GM21360 (cell line): ENCODE measurements around the gene CISTR.
"Not testable (repeated sequence)": the region's sequence is repeated elsewhere in the genome, so short reads cannot be mapped to it uniquely, and the experiment has no call there.

Experiments
- ATAC-seq: cut with Tn5 transposase; IDR thresholded peaks from one replicate; pipeline ENCODE4 v1.9.1; 2021; ENCODE audit warnings: mild to moderate bottlenecking, moderate library complexity; ENCODE audit not compliant: unreplicated experiment

Gene CISTR

DNA sequence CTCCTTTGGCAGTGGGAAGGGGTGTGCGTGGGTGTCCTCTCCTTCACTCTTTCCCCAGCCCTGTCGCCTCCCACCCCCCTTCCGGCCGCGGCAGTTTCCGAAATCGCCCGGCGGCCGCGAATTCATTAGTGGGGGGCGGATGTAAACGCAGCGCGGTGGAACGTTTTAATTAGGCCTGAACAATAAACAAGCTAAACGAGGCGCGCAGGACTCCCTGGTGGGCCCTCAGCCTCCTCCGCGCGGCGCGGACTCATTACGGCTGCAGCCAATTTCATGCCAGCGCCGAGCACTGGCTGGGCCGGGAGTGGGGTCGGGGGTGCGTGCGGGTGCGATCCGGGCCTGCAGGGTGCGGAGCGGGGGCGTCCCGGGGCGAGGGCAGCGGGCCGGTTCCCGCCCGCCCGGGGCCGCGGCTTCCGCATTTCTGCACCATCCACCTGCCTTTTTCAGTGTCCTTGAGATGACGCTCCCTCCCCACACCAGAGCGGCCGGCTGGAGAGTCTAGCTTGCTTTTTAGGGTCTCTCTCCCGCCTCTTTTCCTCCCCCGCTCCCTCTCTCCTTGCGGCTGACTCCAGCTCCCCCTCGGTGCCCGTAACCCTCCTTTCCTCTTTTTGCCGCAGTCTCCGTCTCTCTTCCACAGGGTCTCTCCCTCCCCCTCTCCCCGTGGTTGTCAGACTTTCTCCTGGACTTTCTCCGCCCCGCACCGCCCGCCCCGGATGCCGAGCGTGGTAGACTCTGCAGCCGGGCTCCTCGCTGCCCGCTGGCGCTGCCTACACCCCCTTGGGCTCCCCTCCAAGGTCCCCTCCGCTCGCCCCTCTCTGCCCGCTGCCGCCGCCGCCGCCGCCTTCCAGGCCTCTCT is at the start of gene CISTR:
TSS of gene CISTR (minus strand) at position 644 of the 856 bp plus-strand sequence.
- ATAC-seq: no peak

DNA sequence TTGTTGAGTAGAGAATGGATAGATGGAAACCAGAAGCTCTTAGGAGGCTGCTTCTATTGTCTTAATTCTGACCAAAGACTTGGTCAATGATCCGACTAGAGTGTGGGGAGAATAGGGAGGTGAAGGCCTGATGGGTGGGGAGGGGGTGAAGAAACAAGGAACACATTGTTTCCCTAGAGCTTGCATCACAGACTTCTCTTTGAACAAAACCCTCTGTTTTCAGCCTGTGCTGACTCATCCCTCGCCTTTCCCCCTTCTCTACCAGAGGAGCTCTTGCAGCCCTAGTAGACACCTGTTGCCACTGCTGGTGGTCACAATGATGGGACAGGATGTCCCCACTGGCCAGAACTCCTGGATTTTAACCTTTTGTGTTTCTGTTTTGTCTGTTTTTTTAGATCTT is 46.8 kb upstream of the CISTR start:
- no peak for ATAC-seq

DNA sequence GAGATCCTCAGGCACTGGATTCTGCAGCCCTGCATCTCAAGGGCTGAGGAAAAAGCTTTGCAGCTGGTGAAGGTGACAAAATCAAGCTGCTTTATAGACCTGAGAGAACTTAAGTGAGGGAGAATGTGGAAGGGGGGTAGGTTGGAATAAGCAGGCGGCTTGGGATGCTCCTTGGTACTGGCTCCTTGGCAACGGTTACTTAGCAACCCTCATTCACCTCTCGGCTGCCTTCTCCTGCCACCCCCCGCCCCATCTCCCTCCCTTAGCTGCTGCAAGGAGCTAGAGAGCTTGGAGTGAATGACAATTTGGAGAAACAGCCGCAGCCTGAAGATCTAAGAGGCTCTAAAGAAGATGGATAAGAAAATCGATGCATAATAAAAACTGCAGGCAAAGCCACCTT is 44.1 kb upstream of the CISTR start:
- ATAC-seq: no peak

DNA sequence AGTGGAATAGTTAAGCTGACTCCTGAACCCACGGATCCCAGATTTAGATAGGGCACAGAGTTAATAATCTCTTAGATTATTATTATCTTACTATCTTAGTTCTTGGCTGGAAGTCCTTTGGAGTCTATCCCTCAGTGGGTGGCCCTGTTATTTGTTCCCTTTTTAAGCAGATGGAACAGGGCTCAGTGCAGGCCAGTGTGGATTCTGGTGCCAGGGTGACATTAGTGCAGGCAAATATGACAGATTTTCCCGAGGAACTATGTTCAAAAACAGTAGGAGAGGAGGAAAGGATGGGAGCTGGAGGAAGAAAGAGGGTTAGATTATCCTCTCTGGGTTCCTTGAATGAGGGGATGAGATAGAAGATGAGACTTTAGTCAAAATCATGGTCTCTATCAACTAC is 41.4 kb upstream of the CISTR start:
- ATAC-seq: no peak

DNA sequence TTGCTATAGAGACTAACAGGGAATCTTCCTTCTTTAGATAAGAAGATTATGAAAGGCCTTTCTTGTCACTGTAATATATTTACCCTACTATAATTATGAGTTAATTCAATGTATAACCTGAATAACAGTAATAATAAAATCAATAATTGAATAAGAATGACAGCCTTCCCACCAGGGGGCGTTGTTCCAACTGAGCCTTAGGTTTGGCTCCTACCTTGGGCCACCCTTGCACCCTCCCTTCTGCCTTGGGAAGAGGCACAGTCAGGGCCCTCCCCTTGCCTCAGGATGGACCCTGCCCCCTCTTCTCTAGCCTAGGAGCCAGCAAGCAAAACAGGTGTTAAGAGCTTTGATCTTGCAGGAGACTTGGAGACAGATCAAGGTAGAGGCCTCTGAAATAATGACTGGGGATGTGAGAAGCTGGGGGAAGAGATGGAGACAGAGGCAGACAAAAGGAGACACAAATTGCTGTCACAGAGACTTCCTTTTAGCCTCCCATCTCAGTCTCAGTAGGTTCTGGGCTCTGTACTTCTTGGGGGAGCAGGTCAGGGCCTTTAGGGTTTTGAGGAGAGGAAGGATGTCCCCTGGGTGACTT is 40.1 kb upstream of the CISTR start:
- no peak for ATAC-seq

DNA sequence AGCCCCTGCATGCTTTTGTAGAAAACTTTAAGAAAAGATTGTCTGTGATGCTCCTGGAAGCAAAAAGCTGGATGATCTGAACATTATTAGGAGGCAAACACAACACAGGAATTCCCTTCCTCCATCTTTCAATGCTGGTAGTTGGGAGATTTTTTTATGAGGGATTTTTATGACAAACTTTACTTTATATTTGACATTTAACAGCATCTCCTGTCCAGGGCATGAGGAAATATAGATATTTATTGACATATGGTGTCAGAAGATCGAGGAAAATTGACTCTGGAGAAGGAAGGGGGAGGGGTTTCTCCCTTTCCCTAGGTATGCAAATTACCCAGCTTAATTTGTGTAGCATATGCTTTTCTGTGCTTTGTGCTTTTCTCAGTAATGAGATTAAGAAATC is 37.8 kb upstream of the CISTR start:
- ATAC-seq: no peak

DNA sequence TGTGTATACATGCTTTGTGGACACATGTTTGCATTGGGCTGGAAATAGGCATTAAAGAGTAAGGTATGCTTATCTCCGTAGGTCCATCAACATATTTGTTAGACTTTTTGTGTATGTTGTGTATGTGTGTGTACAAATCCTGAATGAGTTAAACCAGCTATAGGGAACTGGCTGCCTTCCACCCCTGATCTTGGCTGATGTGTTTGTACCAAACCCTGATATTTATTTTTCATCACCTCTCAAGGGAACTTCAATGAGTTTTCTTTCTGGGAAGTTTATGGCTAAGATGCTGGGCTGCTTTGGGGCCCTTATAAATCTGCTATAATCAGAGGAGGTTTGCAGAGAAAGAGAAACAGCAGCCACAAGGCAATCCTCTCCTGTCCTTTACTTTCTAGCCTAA is 37.1 kb upstream of the CISTR start:
- ATAC-seq: no peak

DNA sequence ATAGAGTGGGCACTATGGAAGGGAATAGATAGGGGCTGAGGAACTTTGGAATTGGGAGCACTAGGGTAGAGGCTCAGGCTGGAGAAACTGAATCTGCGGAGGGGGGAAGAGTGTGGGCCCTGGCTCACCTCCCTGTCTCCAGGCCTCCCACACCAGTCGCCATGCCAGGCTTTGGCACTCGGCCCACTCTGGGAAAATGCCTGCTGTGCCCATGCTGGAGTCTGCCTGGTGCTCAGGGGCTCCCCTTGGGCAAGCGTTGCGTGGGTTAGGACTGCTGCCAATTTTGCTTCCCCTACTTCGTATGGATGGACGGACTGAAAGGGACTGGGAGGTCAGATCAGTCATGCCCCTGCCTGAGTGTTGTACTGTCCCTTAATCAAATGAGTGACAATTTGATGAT is 34.6 kb upstream of the CISTR start:
- ATAC-seq: no peak

DNA sequence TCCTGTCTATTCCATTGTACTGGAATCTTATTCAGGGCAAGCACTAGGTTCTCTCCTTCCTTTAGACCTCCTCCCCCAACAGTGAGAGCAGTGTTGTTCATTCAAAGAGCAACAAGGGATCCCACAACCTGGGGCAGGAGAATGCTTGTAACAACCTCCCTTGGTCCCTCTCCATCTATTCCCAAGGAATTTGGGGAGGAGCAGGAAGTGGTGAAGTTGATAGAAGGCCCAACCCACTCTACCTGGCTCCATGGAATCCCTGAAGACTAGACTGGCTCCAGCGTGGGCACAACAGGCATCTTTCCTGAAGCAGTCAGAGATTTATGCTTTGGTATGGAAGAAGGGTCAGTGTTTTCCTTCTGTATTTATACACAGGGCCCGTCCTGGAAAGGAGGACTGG is 33.4 kb upstream of the CISTR start:
- no peak for ATAC-seq

DNA sequence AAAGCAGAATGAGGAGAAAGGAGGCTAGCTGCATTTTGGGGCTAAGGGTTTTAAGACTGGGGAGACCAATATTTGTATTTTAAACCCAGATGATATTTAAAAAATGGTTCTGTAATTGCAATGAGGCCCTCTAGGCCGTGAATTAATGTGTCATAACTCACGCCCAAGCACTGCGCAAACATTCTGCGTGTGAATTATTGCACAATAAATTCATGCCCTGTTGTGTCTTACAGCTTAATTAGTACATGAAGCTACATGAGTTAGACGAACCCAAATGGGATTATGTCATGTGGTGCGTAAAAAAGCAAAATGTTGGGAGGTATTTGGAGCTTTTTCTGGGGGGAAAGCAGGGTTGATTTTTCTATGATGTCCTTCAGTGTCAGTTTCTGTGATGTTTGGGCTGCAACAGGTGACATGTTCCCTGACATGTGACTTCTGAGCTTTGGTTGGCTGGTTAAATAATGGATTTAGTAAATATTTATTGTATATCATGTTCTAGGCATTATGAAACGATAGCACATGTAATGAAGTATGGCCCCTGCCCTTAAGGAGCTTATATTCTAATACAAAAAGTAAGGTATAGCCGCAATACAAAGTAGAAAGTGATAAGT is 30.4 kb upstream of the CISTR start:
- no peak for ATAC-seq

DNA sequence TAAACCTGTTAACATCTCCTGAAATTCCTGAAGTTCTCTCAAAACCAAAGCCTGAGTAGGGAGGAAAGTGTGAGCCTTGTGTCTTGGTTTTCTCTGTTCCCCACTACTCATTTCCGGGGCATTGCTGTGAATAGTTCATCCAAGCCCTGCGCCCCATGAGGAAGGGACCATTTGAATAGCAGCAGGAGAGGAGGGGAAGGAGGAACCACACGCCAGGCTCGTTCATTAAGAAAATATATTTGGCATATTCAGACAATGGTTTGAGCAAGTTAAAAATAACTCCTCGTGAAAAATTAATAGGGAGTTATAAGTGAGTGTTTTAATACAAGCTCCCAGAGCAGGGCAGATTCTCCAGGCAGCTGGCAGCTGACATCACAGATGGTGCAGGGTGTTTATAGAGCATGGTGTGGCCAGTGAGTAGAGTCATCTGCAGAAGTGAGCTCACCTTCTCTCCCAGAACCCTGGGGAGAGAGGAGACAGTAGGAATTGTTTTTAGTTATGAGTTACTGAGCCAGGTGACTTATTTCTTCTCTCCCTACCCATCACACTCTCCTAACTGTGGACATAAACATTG is 29.5 kb upstream of the CISTR start:
- ATAC-seq: no peak

DNA sequence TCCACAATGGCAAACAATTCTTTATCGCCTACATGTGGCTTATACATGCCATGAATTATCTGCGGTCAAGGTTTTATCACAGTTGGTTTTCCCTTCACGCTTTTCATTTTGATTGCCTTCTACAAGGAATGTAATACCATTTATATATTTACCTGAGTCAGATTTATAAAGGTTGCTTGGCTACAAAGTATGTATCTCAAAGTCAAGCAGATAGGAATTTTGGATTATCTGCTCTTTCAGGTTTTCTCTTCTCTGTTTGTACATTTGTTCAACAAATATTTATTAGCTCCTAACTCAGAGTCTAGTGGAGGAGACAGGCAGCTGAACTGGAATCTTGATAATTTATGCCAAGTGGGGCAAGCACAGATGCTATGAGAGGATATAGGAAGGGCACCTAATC is 28.5 kb upstream of the CISTR start:
- ATAC-seq: no peak

DNA sequence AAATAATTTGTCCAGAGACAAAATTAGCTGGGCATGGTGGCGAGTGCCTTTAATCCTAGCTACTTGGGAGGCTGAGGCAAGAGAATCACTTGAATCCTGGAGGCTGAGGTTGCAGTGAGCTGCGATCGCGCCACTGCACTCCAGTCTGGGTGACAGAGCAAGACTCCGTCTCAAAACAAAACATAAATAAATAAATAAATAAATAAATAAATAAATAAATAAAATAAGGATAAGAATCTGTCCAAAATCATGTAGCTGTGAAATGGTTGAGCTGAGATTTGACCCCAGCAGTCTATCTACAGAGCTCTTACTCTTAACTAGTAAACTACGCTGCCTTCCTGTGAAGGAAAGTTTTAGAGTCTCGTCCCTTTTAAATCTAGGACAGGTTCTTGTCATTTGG is 27.9 kb upstream of the CISTR start:
- not testable (repeated sequence) for ATAC-seq

DNA sequence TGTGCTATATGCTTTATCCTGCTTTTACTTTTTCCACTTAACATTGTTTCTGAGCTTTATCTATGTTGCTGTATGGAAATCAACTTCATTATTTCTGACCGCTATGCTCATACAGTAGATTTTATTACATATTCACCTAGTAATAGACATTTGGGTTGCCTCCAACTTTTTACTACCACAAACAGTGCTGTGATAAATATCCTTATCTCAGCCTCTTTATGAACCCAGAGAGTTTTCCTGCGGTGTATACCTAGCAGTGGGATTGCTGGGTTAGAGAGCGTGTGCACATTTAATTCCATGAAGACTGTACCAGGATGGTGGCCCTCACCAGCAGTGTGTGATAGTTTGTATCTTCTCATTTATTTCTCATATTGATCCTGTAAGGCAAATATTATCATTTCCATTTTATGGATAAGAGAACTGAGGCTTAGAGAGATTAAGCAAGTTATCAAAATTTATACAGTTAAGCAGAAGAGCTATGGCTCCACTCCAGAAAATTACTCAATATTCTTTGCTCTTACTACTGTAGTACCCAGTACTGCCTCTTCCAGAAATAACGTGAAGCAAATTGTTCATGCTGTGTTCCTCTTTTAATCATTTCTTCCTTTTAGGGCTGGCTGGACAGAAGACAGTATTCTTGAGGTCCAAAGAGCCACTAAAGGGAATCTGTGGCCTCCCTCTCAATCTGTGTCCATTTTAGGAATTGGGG is 26.3 kb upstream of the CISTR start:
- ATAC-seq: no peak

DNA sequence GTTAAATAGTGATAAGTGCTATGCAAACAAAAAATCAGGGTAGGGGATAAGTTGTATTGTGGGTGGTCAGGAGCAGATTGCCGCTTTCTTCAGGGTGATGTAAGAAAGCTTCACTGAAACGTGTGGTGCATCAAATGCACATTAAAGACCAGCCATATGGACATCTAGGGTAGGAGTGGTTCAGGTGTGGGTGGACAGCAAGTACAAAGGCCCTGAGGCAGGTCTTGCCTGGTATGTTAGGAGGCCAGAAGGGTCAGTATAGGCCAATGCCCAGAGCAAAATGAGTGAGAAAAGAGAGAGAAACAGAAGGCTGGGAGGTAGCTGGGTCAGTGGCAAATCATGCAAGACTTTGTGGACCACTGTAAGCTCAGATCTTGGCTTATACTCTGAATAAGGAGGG is 25.6 kb upstream of the CISTR start:
- no peak for ATAC-seq

DNA sequence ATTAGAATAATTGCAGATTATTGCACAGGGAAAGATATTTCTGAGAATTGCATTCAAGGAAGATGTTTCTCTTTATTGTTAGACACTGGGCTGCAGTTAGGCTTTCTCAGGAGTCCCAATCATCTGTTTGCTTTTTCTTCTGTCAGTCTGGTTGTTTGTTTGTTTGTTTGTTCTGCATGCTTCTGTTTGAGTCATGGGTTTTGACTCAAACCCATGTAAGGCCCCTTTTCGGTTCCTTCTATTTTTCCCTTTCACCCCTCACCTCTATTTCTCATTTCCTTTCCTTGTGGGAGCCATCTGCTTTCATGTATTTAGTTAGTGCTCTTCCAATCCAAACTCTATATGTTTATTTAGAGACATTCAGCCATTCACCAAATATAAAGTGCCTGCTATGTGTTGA is 25.1 kb upstream of the CISTR start:
- ATAC-seq: no peak

DNA sequence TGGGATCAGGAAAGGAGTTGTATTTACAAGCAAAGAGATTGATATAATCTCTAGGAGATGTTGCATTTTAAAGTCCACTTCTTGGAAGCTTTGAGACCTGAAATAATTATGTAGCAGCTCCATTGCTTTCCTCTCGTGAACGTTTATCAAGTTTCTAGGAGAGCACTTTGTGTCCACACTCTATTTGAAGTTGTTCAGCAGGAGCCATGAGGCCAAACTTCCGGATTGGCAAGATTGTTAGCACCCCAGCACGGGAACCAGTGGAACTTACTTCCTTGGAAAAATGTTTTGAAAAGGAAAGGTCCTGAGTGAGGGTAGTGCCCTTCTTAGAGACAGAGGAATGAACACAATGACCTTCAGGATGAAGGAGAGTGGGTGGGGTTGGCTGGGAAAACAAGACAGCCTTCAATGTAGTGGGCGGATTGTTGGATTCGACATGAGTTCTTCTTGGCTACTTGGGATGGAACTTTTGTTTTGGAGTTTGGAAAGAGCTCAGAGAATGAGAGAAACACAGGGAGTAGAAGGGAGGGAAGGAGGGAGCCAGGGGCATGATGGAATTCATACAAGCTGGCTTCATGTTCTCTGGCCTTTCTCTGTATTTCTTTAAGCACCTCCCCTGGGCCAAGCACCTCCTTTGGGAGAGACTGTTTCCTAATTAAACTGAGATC is 23.8 kb upstream of the CISTR start:
- no peak for ATAC-seq

DNA sequence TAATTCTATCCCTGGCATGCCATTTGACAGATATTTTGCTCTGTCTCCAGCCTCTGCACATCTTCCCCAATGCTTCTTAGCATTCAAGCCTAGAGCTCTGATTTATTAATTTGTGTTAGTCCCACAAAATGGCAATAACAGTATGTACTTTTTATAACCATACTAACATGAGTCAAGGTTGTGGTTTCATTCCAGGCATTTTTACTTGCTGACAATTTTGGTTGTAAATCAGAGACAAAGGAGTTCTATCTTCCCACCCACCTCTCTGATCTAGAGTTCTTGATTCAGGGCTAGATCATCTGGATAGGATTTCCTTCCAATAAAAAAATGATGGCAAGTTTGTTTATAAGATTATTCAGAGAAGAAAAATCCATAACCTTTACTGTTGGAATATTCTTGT is 18.5 kb upstream of the CISTR start:
- ATAC-seq: no peak

DNA sequence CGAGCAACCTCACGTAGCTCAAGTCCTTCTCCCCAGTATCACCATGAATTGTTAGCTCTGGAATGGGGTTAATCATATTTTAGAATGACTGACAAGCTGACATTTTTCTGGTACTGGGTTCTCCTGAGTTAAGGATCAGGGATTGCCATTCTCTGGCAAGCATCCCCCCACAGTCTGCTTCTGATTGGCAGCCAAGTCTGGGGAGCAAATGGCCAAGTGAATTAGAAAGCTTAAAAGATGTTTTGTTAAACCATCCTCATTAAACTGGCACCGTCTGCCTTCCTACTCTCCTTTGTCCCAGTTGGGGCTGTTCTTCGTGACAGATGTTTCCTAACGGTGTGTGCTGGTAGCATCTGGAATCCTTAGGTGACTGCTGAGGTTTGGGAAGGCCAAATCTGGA is 17.2 kb upstream of the CISTR start:
- no peak for ATAC-seq

DNA sequence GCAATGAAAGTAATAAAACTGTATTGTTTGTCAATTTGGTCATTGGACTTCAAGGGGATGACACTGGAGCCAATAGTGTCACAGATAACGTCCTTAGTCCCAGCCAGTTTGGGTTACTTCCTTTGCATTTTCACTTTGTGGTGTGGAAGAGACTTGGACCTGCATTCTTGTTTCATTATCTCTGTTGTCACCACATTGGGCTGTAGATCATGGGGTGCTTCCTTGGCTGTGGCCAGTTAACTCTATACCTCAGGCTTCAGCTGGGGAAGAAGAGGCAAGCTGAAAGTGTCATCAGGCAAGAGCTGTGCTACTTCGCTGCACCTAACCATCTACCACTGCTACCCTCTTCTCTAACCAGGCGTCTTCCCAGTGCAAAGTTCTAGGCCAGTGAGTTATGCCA is 15.1 kb upstream of the CISTR start:
- ATAC-seq: no peak

DNA sequence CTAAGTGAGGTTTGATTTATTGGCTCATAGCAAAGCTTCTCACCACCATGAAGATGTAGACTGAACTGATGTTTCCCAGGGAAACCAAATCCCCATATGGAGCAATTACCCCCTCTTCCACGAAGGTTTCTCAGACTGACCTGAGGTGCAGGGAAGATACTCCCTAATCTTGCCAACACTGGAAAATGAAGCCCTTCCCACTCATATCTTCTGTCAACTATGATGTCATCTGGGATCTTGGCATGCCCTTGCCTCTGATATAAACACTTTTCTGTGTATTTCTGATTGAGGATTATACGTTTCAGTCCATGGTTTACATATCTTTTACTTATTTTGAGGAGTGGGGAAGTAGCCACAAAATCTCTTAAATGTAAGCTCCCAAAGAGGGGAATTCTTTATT is 14.1 kb upstream of the CISTR start:
- ATAC-seq: no peak
